Gastrocnemius medialis (tissue), 4 donors: Measurements from ENCODE around the gene KCNK3.

Experiments
- CTCF ChIP-seq, 5 experiments: fragments of 450-650 bp in 3 of 5; fragments of 200-600 bp in 2 of 5; sonication (generic) in 2 of 5; IDR thresholded peaks in 4 of 5; conservative IDR thresholded peaks in 1 of 5; 1 replicate in 4 of 5; 2 replicates in 1 of 5; pipeline ENCODE4 v1.5.1; 2016 to 2019; ENCODE audit warnings: antibody characterized with exemption in 5 of 5, mild to moderate bottlenecking in 3 of 5, moderate library complexity in 3 of 5
- POLR2A ChIP-seq, 2 donors: fragments of 450-650 bp; IDR thresholded peaks; one replicate each; pipeline ENCODE4 v1.6.1; 2017; ENCODE audit warnings: antibody characterized with exemption in 2 of 2, mild to moderate bottlenecking in 2 of 2, moderate library complexity in 2 of 2

- TF ChIP-seq POLR2A (IDR thresholded peaks at IDR 0.05): no peak
- no peak for TF ChIP-seq CTCF (IDR thresholded peaks at IDR 0.05 in 4 of 5, conservative IDR thresholded peaks at IDR 0.05 in 1 of 5)
These were observed 41.1 kb upstream of the KCNK3 start for GRCh38 chr2:26651470-26651771.
